CMK (cell line): Measurements from ENCODE around the gene ABHD6.
"Not testable (repeated sequence)": the region's sequence is repeated elsewhere in the genome, so short reads cannot be mapped to it uniquely, and the experiment has no call there.

Experiments
- DNase-seq: peaks from one replicate; pipeline ENCODE4 v3.0.0-alpha.2; 2010; ENCODE audit warnings: low read depth

The ABHD6 gene

DNA sequence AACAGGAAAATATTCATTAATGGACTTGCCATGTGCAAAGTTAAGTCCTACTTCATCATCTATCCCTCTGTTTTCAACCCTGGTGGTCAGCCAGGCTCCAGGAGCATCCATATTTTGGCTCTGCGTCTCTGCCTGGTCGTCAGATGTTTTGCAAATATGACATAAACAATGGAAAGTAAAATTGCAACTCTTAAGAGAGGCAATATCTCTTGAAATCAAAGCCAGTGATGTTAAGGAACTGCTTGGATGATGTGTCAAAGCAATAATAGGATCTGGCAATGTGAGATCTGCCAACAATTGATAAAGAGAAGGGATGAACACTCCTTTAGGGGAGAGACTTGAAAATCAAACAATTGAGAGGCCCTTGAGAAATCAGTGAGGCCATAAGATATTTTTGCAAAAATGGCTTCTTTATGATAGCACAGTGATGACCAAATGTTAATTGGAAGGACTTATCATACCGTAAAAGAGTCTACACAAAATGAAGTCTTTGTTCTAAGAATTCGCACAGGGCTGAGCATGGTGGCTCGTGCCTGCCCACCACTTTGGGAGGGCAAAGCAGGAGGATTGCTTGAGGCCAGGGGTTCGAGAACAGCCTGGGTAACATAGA is 6.5 kb downstream of the ABHD6 start:
- no peak for DNase-seq

DNA sequence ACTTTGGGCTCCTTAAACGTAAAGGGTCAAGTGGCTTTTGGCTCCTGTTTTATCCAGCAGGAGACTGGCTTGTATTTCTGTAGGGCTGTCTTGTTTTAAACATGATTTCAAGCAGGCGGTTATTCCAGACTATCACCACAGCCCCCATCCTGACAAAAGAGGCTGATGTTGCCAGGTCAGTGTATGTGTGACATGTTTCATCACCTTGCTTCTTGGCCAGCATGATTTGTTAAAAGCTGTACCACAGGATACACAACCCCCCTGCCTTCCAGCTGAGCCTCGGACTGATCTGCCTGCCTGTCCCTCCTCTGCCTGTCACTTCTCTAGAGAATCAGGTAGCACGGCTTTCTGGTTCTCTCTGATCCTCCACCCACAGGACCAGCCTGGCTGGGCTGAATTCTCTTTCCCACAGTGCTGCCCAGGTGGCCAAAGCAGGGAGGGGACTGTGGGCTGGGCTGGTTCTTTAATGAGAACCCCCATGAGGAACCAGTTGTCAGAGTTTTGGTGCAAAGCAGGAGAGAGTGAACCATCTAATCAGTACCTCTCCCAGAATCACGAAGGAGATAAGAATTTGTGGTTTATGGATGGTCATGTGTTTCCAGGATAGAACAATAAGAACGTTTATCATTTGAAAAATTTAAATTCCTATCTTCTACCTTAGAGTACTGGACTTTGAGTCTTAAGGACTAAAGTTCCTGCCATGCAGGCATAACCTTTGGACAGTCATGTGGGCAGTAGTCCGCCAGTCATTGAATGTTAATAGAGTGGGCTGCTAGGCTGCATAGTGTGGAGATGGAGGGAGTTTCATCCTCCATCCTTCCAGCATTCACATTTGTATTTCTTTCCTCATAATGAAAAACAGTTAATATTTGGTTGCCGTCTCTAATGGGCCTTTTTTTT is 8.8 kb downstream of the ABHD6 start:
- DNase-seq: no peak

DNA sequence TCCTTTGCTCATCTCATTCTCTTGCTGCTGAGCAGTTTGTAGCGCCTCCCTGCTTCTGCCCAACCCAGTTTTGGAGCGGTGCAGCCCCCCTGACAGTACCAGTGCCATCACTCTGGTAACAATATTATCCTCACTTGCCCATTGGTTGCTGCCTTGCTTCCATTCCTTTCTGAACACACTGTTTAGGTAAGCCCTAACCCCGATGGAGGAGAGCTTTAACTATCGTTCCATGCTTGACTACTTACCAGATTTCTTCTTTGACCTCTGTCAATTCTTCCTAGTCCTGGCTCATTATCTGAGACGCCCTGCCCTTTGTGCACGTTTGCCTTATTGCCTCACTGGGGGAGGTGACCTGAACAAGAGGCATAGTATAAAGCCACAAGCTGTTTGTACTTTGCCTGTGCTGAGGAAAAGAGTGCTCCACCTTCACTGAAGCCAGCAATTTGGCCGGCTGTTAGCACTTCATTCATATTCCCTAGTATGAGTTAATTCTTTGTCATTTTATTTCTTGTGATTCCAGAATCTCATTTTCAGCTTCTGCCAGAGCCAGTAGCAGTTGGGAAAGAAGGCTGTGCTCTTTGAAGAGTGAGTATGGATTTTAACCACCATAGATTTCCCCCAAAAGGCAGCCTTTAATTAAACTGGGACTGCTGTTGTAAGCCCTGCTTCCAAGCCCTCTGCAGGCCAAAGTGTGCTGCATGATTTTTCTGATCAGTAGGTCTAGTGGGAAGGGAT is 11.9 kb downstream of the ABHD6 start:
- no peak for DNase-seq

DNA sequence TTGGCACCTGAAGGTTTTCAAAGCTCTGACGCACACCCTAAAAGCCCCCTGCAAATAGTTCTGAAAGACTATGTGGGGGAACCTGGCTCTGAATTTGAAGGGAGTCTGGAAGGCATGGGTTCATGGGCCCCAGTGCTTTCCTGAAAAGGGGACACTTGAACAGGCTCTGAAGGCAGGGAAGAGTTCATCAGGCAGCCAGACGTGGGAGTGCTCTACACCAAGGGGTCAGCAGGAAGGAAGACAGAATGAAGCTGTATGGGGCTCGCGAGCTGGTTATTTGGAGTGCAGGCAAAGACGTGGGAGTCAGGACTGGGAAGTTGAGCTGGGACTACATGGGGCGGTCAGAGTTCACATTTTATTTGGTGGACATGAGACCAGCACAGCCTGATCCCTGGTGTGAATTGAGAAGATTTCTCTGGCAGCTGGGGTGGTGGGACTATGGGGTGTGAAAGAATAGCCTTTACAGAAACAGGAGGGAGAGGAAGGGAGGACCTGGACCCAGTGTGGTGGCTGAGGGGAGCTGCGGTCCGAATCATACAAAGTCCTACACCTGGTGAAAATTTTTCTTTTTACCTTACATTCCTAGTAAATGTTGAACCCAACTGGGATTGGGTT is 12.6 kb downstream of the ABHD6 start:
- DNase-seq: no peak

DNA sequence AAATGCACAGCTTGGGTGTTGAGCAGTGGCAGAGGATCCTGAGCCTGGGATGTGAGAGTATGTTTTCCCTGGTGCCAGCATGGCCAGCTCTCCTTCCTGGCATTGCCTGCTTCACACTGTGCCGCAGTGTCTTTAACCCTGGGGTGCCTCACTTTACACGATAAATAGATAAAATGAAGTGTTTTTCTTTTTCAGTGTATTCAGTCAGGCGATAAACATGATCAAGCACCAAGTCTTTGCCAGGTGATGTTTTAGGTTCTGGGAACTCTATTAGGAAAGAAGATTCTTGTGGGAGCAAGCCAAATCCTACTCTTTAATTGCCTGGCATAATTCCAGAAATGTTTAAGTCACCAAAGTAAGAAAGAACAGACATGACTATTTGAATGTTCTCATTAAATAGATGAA is 14.0 kb downstream of the ABHD6 start:
- no peak for DNase-seq

DNA sequence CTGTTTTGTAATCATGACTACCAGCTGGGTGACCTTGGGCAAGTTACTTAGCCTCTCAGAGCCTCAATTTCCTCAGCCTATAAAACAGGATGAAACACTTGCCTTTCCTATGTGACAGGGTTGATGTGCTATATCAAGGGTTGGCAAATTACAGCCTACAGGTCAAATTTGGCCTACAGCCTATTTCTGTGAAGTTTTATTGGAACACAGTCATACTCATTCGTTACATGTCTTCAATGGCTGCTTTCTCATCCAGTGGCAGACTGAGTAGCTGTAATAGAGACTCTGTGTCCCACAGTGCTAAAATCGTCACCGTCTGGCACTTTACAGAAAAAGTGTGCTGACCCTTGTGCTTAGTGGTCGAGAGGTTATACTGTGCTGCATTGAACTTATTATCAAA is 16.6 kb downstream of the ABHD6 start:
- DNase-seq: no peak

DNA sequence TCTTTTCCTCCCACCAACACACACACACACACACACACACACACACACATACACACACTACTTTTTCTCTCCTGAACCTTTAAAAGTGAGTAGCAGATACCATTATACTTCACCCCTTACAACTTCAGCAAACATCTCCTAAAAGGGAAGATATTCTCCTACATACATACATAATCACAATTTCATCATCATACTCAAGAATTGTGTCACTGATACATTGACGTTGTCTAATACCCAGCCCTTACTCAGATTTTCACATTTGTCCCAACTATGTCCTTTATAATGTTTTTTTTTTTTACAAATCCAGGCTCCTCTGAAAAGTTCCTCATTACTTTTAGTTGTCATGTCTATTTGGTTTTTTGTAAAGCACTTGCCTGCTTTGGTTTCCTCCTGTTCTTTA is 18.5 kb downstream of the ABHD6 start:
- DNase-seq: no peak

DNA sequence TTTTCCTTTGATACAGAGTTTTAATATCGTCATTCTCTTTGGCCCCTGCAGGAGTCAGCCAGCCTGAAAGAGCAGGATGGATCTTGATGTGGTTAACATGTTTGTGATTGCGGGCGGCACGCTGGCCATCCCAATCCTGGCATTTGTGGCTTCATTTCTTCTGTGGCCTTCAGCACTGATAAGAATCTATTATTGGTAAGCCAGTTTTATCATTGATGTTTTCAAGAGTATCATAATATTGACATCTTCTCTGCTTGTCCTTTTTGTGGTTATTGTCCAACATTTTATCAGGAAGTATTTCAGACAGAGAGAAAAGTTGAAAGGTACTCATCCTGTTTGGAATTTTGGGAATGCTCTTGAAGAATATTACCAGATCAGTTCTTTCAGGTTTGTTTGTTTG is 18.9 kb downstream of the ABHD6 start:
- DNase-seq: no peak

DNA sequence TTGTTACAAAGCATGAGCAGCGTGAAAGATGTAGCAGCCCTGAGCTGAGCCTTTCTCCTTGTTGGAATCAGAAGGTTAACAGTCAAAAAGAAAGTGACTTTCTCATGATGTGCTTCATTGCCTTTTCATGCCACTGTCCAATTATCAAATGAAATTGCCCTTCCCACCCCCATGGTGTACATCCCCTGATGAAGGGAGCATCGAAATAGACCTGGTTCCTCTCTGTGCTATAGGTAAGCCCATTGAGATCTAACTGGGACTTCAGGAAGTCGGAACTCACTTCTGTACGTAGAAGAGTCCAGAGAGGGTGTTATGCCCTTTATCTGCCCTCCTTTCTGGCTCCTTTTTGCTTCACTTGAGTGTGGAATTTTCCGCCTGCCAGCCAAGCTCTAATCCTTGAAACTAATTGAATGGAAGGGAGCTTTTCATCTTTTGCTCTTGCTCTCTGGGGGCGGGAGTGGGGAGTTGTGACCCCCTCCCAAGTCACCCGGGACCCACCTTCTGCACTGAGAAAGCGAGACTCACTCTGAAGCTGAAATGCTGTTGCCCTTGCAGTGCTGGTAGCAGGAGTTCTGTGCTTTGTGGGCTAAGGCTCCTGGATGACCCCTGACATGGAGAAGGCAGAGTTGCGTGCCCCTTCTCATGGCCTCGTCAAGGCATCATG is 20.9 kb downstream of the ABHD6 start:
- no peak for DNase-seq

DNA sequence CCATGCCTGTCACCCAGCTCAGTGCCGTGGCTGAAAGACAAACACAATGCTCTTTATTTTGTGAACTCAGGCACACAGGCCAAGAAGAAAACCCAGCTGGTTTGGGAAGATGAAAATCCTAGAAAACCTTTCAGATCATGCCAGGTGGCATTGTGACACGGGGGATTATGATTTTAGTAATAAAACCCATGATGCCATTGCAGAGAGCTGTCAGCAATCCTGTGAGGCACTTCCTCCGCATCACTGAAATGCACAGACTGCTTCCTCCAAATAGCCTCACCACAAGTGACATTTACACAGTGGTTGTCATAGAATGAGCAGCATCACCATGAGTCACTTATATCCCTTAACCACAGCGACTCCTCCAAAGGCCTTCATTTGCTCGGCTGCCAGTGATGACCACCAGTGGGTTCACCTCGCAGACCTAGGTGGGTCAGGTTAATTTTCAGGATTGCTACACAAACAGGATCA is 22.7 kb downstream of the ABHD6 start:
- no peak for DNase-seq

DNA sequence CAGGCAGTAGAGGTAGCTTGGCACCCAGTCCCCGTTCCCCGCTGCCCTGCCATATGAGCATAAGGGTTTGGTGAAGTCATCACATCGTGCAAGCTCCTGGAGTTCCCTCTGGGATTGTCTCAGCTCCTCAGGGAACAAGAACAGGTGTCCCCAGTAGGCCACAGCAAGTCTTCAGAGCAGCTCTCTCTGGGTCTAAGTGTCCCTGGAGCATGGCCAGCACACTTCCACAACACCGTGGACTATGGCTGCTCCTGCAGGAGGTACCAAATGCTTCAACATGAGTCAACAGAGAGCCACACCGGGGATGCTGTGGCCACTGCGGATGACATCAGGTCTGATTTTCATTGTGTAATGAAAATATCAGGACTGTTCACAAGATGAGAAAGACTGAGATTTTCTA is 23.1 kb downstream of the ABHD6 start:
- no peak for DNase-seq

DNA sequence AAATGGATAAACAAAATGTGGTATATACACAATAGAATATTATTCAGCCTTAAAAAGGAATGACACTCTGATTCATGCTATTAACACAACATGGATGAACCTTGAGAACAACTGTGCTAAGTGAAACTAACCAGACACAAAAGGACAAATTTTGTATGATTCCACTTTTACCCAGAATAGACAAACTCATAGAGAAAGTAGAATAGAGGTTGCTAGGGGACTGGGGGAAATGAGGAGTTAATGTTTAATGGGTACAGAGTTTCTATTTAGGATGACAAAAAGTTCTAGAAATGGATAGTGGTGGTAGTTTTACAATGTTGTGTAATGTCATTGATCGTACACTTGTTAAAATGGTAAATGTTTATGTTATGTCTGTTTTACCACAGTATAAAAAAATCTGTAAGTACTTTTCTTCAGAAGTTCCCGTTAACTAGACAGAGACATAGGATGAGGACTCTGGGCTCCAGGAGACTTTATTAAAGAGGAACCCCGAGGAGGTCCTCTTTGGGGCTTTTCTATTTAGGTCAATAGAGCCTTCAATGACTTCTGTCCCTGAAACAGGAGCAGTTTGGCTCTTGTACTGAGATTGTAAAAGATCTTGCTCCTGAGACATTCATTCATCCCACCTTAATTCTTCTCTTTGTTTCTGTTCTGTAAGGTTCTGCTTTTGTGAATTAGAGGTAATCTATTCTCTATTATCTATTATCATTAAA is 24.5 kb downstream of the ABHD6 start:
- no peak for DNase-seq

DNA sequence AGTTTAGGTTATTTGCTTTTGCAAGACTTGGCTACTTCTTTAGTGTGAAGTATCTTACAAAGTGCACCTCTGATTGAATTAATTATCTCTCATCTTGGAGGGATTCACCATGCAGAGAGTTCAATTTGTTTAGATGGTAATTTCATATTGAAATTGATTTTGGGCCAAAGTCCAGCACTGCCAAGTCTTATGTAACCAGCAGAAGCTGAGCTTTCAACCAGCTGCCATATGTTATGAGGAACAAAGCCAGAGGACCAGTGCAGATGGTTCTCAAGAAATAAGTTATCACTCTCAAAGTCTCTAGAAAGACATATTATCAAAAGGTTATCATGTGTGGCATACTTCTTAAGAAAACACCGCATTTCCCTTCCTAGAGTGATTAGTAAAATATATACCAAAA is 29.0 kb downstream of the ABHD6 start:
- no peak for DNase-seq

DNA sequence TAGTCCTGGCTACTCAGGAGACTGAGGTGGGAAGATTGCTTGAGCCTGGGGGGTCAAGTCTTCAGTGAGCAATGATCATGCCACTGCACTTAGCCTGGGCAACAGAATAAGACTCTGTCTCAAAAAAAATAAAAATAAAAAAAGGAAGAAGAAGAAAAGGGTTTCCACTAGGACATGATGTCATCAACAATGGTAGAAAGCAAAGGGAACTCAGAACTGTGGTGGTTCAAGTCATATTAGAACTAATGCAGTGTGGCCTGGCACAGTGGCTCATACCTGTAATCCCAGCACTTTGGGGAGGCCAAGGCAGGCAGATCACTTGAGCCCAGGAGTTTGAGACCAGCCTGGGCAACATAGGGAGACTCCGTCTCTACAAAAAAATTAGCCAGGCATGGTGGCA is 30.0 kb downstream of the ABHD6 start:
- not testable (repeated sequence) for DNase-seq

DNA sequence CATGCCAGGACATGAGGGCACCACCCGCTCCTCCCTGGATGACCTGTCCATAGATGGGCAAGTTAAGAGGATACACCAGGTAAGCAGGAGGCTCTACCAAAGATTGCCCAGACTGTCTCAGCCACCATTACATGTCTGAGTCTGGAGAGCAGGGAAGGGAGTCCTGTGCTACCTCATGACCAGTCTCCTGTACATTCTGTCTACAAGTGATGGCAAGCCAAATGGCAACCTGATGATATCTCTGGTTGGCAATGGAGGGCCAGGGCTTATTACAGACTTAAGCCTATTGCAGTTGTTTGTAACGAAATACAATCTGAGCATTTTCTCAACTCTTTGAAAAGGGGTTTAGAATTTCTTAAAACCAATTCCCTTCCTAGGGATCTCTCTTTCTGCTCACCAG is 31.8 kb downstream of the ABHD6 start:
- DNase-seq: no peak

DNA sequence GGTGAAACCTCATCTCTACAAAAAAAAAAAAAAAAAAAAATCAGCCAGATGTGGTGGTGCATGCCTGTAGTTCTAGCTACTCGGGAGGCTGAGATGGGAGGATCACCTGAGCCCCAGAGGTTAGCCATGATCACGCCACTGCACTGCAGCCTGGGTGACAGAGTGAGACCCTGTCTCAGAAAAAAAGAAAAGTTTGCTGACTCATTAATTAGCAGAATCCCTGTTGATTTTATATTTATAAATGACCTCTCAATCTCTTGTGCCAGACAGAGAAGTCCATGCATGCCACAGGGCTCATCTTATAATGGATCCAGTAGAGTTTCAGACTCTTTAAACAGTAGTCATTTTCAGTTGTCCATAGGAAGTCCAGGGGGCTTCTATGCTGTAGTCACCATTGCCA is 32.9 kb downstream of the ABHD6 start:
- no peak for DNase-seq

DNA sequence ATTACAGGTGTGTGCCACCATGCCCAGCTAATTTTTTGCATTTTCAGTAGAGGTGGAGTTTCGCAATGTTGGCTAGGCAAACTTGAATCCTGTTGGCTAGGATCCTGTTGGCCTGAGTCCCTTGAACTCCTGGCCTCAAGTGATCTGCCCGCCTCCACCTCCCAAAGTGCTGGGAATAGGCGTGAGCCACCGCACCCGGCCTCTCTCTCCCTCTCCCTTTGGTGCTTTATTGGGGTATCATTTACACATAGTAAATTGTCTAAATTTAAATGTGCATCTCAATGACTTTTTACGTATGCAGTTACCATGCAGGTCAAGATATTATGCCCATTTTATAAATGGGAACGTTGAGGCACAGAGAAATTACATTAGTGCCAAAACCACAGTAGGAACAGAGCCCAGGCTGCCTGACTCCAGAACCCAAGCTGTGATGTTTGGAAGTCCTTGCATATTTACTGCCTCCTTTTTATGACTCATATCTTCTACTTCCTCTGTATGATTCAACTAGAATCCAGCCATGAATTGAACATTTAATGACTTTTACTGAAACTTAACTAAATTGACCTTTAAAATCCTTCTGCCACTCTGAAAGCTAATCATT is 34.4 kb downstream of the ABHD6 start:
- no peak for DNase-seq

DNA sequence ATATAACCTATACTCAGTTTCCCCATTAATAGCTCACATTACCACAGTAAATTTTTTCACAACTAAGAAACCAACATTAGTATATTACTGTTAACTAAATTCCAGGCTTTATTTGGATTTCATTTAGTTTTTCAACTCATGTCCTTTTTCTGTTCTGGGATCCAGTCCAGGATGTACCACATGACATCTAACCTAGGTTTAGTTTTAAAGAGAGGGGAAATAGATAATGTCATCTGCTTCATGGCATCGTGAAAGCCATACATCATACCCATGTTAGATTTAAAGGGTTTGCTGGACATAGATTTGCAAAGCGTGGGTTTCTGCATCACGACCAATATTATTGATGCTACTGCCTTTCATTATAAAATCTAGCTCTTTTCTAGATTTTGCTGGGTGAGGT is 35.3 kb downstream of the ABHD6 start:
- no peak for DNase-seq

DNA sequence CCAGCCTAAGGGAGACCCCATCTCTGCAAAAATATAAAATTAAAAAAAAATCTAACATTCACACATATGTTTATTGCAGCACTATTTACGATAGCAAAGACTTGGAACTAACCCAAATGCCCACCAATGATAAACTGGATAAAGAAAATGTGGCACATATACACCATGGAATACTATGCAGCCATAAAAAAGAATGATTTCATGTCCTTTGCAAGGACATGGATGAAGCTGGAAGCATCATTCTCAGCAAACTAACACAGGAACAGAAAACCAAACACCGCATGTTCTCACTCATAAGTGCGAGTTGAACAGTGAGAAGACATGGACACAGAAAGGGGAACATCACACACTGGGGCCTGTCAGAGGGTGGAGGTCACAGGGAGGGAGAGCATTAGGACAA is 35.8 kb downstream of the ABHD6 start:
- DNase-seq: not testable (repeated sequence)

DNA sequence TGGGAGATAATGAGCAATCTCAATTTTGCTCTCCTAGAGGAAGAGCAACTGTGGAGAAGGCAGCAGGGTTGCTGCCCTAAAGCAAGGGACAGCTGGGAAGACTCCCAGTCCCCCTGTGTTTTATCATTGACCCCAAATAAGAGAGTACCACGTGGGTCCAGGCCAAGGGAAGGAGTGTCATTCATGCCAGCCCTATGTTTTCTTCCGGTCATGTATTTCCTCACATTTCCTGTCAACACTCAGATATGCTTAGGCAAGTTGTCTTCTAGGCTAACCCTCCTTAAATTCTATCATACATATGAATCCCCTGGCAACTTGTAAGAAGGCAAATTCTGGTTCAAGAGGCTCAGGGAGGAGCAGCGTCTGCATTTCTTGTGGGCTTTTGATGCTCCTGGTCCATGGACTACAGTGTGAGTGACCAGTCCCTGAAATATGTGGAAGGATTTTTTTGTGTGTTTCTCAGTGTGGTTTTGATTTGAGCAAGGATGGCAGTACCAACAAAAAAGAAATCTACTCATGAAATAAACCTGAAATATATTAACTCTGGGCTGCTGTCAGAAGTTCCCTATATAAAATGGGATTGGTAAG is 36.5 kb downstream of the ABHD6 start:
- DNase-seq: no peak

DNA sequence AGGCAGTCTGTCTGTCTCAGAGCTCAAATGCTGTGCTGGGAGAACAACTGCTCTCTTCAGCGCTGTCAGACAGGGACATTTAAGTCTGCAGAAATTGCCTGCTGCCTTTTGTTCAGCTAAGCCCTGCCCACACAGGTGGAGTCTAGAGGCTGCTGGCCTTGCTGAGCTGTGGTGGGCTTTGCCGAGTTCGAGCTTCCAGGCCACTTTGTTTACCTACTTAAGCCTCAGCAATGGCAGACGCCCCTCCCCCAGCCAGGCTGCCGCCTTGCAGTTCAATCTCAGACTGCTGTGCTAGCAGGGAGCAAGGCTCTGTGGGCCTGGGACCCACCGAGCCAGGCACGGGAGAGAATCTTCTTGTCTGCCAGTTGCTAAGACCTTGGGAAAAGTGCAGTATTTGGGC is 43.5 kb downstream of the ABHD6 start:
- DNase-seq: no peak
